Naive B cell (primary cell): ENCODE measurements around the gene COL1A1. TPM values are rescaled to one million over a fixed set of nuclear protein-coding genes. Genes with fewer than 3 reads are reported as not detected.

ENCODE experiments used
- ATAC-seq, 2 donors: fragments of 150-1000 bp; cut with Tn5 transposase; 2 replicates each; pipeline ENCODE4 v1.10.0; 2021; ENCODE audit warnings: low read depth in 2 of 2, mild to moderate bottlenecking in 2 of 2, moderate library complexity in 2 of 2
- DNase-seq: peaks from one replicate; pipeline ENCODE4 v3.0.0; 2022
- H3K27ac Mint-ChIP-seq, 6 donors: one replicate each; pipeline ENCODE4 v1.8.0; 2020 to 2022; ENCODE audit warnings: mild to moderate bottlenecking in 6 of 6, mixed read lengths in 6 of 6, moderate library complexity in 5 of 6, inconsistent platforms in 2 of 6
- H3K27me3 Mint-ChIP-seq, 3 donors: one replicate each; pipeline ENCODE4 v1.8.0; 2021 to 2022; ENCODE audit warnings: mixed read lengths in 3 of 3, mild to moderate bottlenecking in 1 of 3
- H3K36me3 Mint-ChIP-seq, 2 donors: one replicate each; pipeline ENCODE4 v1.8.0; 2020 to 2022; ENCODE audit warnings: mixed read lengths in 2 of 2, inconsistent platforms in 1 of 2, mild to moderate bottlenecking in 1 of 2
- H3K4me1 Mint-ChIP-seq, 3 donors: one replicate each; pipeline ENCODE4 v1.8.0; 2020 to 2022; ENCODE audit warnings: mixed read lengths in 3 of 3, inconsistent platforms in 1 of 3, mild to moderate bottlenecking in 1 of 3, moderate library complexity in 1 of 3
- H3K4me3 Mint-ChIP-seq, 8 donors: one replicate each; pipeline ENCODE4 v1.8.0; 2020 to 2022; ENCODE audit warnings: mild to moderate bottlenecking in 8 of 8, mixed read lengths in 8 of 8, moderate library complexity in 8 of 8, inconsistent platforms in 2 of 8
- H3K9me3 Mint-ChIP-seq, 7 donors: one replicate each; pipeline ENCODE4 v1.8.0; 2020 to 2022; ENCODE audit warnings: mixed read lengths in 7 of 7, mild to moderate bottlenecking in 5 of 7, inconsistent platforms in 2 of 7, moderate library complexity in 1 of 7
- polyA plus RNA-seq, 6 donors: library from polyadenylated mRNA; unstranded; fragments of 300-500 nt; fragmentation: Illumina TruSeq; gene quantifications; one replicate each; pipeline ENCODE4 v1.2.3, GENCODE V29; 2021; ENCODE audit warnings: low read depth in 6 of 6

Gene COL1A1
- polyA plus RNA-seq, 6 donors from 2014 or later: 0.23 to 0.80 TPM; not detected in 4

- H3K9me3 Mint-ChIP-seq: no peaks in the 10 kb centered on the region
- no peak for ATAC-seq
- no peak for DNase-seq
Measured at GRCh38 chr17:50166518-50167181, 34.8 kb downstream of the COL1A1 start.

DNA sequence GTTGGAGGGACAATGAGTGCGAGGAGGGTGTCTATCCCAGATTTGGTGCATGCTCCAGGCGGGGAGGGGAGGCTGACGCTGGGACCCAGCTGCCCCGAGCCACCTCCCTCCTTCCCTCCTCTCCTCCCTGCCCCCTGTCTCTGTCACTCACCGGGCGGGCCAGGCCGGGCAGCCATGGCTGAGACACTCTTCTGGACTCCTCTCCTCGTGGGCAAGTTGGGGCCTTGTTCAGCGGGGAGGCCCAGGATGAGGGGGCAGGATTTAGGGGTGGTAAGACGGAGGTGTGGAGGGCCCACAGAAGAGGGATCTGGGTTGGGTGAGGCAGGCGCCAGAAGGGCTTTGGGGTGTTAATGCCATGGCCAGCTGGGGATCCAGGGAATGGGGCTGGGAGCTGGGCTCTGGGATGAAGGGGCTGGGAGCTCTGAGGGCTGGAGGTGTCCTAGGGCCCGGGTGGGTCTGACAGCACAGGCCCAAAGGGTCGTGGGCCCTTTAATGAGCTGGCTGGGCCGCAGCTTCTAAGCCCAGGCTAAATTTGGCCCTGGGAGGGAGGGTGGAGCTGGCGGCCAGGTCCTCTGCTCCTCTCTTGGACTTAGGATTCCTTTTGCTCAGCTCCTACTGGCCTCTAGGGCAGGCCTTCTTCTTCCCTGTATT, 35.4 kb downstream of the COL1A1 start, which contains the start of gene SGCA:
Gene SGCA, plus strand, starts transcription at position 139 of the 651 bp plus-strand sequence. Its CDS starts 36 bp downstream, at position 175.
- no peaks in the 10 kb centered on the region for H3K36me3 Mint-ChIP-seq
- DNase-seq (no peak), ATAC-seq (no peak)
- H3K27ac Mint-ChIP-seq: peak within 1 kb of the TSS in 5 of 6 donors; percentile 38 to 90 (median 79)
- no peaks in the 10 kb centered on the region for H3K9me3 Mint-ChIP-seq
- H3K27me3 Mint-ChIP-seq: peaks cover 0 to 9% (median 0%) of the 10 kb centered on the region in 3 donors
- peaks cover 53 to 58% (median 56%) of the 10 kb centered on the region in 3 donors for H3K4me1 Mint-ChIP-seq
- peak within 1 kb of the TSS in 1 of 8 donors; percentile 38 for H3K4me3 Mint-ChIP-seq

More at GRCh38 chr17:50166518-50167181, 34.8 kb downstream of the COL1A1 start:
- Mint-ChIP-seq H3K27me3 (peaks cover 0 to 9% (median 0%) of the 10 kb centered on the region in 3 donors), H3K27ac (peak overlapping the region in 1 of 6 donors; percentile 88), H3K36me3 (no peaks in the 10 kb centered on the region), H3K4me1 (peaks cover 49 to 52% (median 52%) of the 10 kb centered on the region in 3 donors), H3K4me3 (no peak overlapping the region)

- Mint-ChIP-seq H3K36me3 (no peaks in the 10 kb centered on the region), H3K4me1 (peaks cover 58 to 62% (median 59%) of the 10 kb centered on the region in 3 donors), H3K27ac (peak overlapping the region in 4 of 6 donors; percentile 38 to 90 (median 65)), H3K9me3 (no peaks in the 10 kb centered on the region), H3K4me3 (peak overlapping the region in 1 of 8 donors; percentile 38), H3K27me3 (peaks cover 0 to 9% (median 0%) of the 10 kb centered on the region in 3 donors)
- ATAC-seq: no peak
- DNase-seq: no peak
Measured at GRCh38 chr17:50165466-50165865, 36.0 kb downstream of the COL1A1 start.

- ATAC-seq (no peak), DNase-seq (no peak)
- H3K27ac Mint-ChIP-seq: peak overlapping the region in 4 of 6 donors; percentile 38 to 90 (median 65)
- no peaks in the 10 kb centered on the region for H3K9me3 Mint-ChIP-seq
- no peaks in the 10 kb centered on the region for H3K36me3 Mint-ChIP-seq
- H3K4me1 Mint-ChIP-seq: peaks cover 58 to 62% (median 59%) of the 10 kb centered on the region in 3 donors
- H3K27me3 Mint-ChIP-seq: peaks cover 0 to 9% (median 0%) of the 10 kb centered on the region in 3 donors
- peak overlapping the region in 1 of 8 donors; percentile 38 for H3K4me3 Mint-ChIP-seq
Measured at GRCh38 chr17:50165066-50165465, 36.4 kb downstream of the COL1A1 start.

- peaks cover 58 to 62% (median 59%) of the 10 kb centered on the region in 3 donors for H3K4me1 Mint-ChIP-seq
Measured at GRCh38 chr17:50164697-50164988, 36.8 kb downstream of the COL1A1 start.

GRCh38 chr17:50163843-50164696, 37.4 kb downstream of the COL1A1 start:
- peak; percentile 48 to 53 for ATAC-seq
- Mint-ChIP-seq H3K4me3 (peak overlapping the region; percentile 14 to 88 (median 66)), H3K27ac (peak overlapping the region; percentile 70 to 92 (median 78)), H3K36me3 (no peaks in the 10 kb centered on the region), H3K9me3 (no peaks in the 10 kb centered on the region), H3K4me1 (peaks cover 53 to 56% (median 55%) of the 10 kb centered on the region in 3 donors), H3K27me3 (peaks cover 0 to 4% (median 0%) of the 10 kb centered on the region in 3 donors)
- peak; percentile 70 for DNase-seq

More at GRCh38 chr17:50164697-50164988, 36.8 kb downstream of the COL1A1 start:
- no peak for DNase-seq
- no peaks in the 10 kb centered on the region for H3K9me3 Mint-ChIP-seq
- H3K27me3 Mint-ChIP-seq: peaks cover 0 to 9% (median 0%) of the 10 kb centered on the region in 3 donors
- H3K36me3 Mint-ChIP-seq: no peaks in the 10 kb centered on the region
- no peak overlapping the region for H3K4me3 Mint-ChIP-seq
- H3K27ac Mint-ChIP-seq: peak overlapping the region in 1 of 6 donors; percentile 26
- no peak for ATAC-seq

DNA sequence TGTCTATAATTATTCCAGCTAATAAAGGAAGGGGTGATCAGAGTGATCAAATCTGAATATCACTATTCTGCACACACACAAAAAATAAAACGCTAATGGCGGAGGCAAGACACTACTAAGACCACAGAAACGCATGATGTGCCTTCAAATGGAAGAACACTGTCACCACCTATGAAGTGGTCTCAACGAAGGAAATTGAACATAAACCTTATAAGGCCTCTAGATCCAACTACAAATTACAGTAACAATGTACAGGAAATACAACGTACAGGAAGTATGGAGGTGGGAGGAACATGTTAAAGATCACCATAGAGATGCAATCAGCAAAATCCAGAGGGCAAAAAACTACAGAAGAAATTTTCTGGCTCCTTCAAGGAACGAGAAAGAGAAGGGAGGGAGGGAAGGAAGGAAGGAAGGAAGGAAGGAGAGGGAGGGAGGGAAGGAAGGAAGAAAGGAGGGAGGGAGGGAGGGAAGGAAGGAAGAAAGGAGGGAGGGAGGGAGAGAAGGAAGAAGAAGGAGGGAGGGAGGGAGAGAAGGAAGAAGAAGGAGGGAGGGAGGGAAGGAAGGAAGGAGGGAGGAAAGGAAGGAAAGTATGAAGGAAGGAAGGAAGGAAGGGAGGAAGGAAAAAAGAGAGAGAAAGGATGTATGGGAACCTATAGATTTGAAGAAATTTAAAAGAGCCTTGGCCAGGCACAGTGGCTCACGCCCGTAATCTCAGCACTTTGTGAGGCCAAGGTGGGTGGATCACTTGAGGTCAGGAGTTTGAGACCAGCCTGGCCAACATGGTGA, 38.8 kb downstream of the COL1A1 start:
- peak overlapping the region in 7 of 8 donors; percentile 9 to 80 (median 63) for H3K4me3 Mint-ChIP-seq
- H3K9me3 Mint-ChIP-seq: no peaks in the 10 kb centered on the region
- H3K4me1 Mint-ChIP-seq: peaks cover 45 to 50% (median 49%) of the 10 kb centered on the region in 3 donors
- H3K36me3 Mint-ChIP-seq: no peaks in the 10 kb centered on the region
- DNase-seq: no peak
- no peaks in the 10 kb centered on the region for H3K27me3 Mint-ChIP-seq
- ATAC-seq: no peak
- peak overlapping the region in 2 of 6 donors; percentile 49 to 90 for H3K27ac Mint-ChIP-seq

- no peak for ATAC-seq
- H3K27me3 Mint-ChIP-seq: no peaks in the 10 kb centered on the region
- no peaks in the 10 kb centered on the region for H3K9me3 Mint-ChIP-seq
- H3K4me3 Mint-ChIP-seq: peak overlapping the region; percentile 73 to 92 (median 84)
- H3K27ac Mint-ChIP-seq: peak overlapping the region; percentile 49 to 95 (median 88)
- DNase-seq: no peak
- H3K36me3 Mint-ChIP-seq: no peaks in the 10 kb centered on the region
- H3K4me1 Mint-ChIP-seq: peaks cover 43 to 50% (median 48%) of the 10 kb centered on the region in 3 donors
Measured at GRCh38 chr17:50161911-50162288, 39.5 kb downstream of the COL1A1 start.

- peak; percentile 90 for DNase-seq
- Mint-ChIP-seq H3K27ac (peak overlapping the region; percentile 40 to 95 (median 88)), H3K27me3 (no peaks in the 10 kb centered on the region), H3K9me3 (no peaks in the 10 kb centered on the region), H3K36me3 (no peaks in the 10 kb centered on the region), H3K4me3 (peak overlapping the region; percentile 73 to 92 (median 84)), H3K4me1 (peaks cover 40 to 50% (median 47%) of the 10 kb centered on the region in 3 donors)
- ATAC-seq: peak; percentile 89 to 91
Measured at GRCh38 chr17:50161023-50161910, 40.2 kb downstream of the COL1A1 start.

DNA sequence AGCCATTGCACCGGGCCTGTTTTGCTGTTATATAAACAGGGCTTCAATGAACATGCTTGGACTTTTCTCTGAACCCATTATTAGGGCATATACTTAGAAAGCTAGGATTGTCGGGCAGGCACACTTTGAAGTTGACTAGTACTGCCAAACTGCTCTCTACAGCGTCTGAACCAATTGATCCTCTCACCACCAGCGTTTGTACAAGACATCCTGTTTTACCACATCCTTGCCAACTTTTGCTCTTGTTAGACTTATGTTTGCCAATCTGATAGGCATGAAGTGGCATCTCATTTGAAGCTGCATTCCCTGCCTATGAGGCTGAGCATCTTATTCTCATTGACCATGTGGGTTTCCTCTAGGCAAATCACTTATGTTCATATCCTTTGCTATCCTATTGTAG, 43.5 kb downstream of the COL1A1 start:
- H3K4me3 Mint-ChIP-seq: peak overlapping the region in 1 of 8 donors; percentile 8
- DNase-seq (no peak), ATAC-seq (no peak)
- no peaks in the 10 kb centered on the region for H3K9me3 Mint-ChIP-seq
- H3K4me1 Mint-ChIP-seq: peaks cover 23 to 31% (median 23%) of the 10 kb centered on the region in 3 donors
- no peaks in the 10 kb centered on the region for H3K36me3 Mint-ChIP-seq
- no peaks in the 10 kb centered on the region for H3K27me3 Mint-ChIP-seq
- H3K27ac Mint-ChIP-seq: no peak overlapping the region

DNA sequence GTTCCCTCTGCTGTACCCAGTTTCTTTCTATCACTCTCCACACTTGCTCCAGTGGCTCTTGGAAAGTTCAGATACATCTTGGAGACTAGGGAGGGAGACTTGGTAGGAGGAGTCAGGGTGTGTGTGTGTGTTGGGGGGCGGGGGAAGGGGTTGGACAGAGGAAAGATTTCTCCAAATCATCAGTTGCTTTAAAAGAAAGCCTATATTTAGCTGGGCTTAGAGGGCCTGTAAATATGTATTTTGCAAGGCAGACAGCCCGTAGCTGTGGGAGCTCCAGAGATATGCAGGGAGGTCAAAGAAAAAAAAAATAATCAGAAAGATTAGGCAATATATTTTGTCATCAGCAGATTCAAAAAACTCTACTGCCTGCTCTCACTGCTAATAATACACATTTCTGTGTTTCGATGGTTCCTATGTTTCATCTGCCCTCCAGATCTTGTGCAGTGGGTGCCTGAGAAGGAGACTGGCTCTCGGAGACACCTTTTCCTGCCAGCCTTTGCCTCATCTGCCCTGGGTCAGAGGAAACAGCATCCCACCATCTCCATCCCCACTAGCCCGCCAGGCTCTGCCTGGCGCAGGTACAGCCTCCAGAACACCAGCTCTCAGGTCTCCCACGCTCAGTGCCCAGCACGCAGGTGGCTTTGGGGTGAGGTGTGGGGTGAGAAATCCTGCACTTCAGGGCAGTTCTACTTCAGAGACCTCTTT, 46.2 kb downstream of the COL1A1 start:
- Mint-ChIP-seq H3K4me3 (peak overlapping the region in 1 of 8 donors; percentile 91), H3K27me3 (no peaks in the 10 kb centered on the region), H3K36me3 (no peaks in the 10 kb centered on the region), H3K9me3 (peaks cover 0 to 2% (median 0%) of the 10 kb centered on the region in 7 donors), H3K27ac (peak overlapping the region in 1 of 6 donors; percentile 25), H3K4me1 (peaks cover 8 to 22% (median 14%) of the 10 kb centered on the region in 3 donors)
- DNase-seq (no peak), ATAC-seq (no peak)
